GM23248 (cell line): ENCODE measurements around the gene CIRBP. TPM values are rescaled to one million over a fixed set of nuclear protein-coding genes. Genes with fewer than 3 reads are reported as not detected.
A peak's percentile ranks its signal among the peaks of the same experiment; 100 is the strongest.

Source experiments
- DNase-seq: peaks from one replicate; pipeline ENCODE4 v3.0.0-alpha.2; 2015
- H2AFZ ChIP-seq: fragments of 200-600 bp; sonication (generic); 2 replicates; pipeline ENCODE4 v1.6.1; 2016; ENCODE audit warnings: antibody characterized with exemption
- H3F3A ChIP-seq: fragments of 200-600 bp; sonication (generic); 2 replicates; pipeline ENCODE4 v1.6.1; 2016; ENCODE audit warnings: mild to moderate bottlenecking, antibody characterized with exemption, mixed run types; ENCODE audit not compliant: insufficient read depth
- H3K27ac ChIP-seq: fragments of 200-600 bp; sonication (generic); 2 replicates; pipeline ENCODE4 v1.5.1; 2016; ENCODE audit warnings: mild to moderate bottlenecking
- H3K27me3 ChIP-seq: fragments of 200-600 bp; sonication (generic); replicated peaks from 2 replicates; pipeline ENCODE4 v1.6.1; 2016; ENCODE audit warnings: mild to moderate bottlenecking; ENCODE audit not compliant: insufficient read depth
- H3K36me3 ChIP-seq: fragments of 200-600 bp; sonication (generic); 2 replicates; pipeline ENCODE4 v1.6.1; 2016; ENCODE audit warnings: low read depth, mild to moderate bottlenecking
- H3K4me1 ChIP-seq: fragments of 200-600 bp; sonication (generic); 2 replicates; pipeline ENCODE4 v1.6.1; 2016; ENCODE audit warnings: mild to moderate bottlenecking; ENCODE audit not compliant: insufficient read depth
- H3K4me2 ChIP-seq: fragments of 200-600 bp; sonication (generic); one replicate; pipeline ENCODE4 v1.6.1; 2016; ENCODE audit warnings: mild to moderate bottlenecking; ENCODE audit not compliant: unreplicated experiment
- H3K4me3 ChIP-seq: fragments of 200-600 bp; sonication (generic); 2 replicates; pipeline ENCODE4 v1.5.1; 2016; ENCODE audit warnings: mild to moderate bottlenecking
- H3K79me2 ChIP-seq: fragments of 200-600 bp; sonication (generic); 2 replicates; pipeline ENCODE4 v1.6.1; 2016; ENCODE audit warnings: mild to moderate bottlenecking; ENCODE audit not compliant: insufficient read depth
- H3K9ac ChIP-seq: fragments of 200-600 bp; sonication (generic); 2 replicates; pipeline ENCODE4 v1.6.1; 2016; ENCODE audit warnings: mild to moderate bottlenecking
- H3K9me2 ChIP-seq: fragments of 200-600 bp; sonication (generic); 2 replicates; pipeline ENCODE4 v1.6.1; 2016; ENCODE audit warnings: mixed run types, mild to moderate bottlenecking, moderate library complexity; ENCODE audit not compliant: insufficient read depth
- H3K9me3 ChIP-seq: fragments of 200-600 bp; sonication (generic); one replicate; pipeline ENCODE4 v1.6.1; 2017; ENCODE audit warnings: low read depth
- H4K20me1 ChIP-seq: fragments of 200-600 bp; sonication (generic); 2 replicates; pipeline ENCODE4 v1.6.0; 2016; ENCODE audit not compliant: insufficient read depth
- EZH2 ChIP-seq: fragments of 200-600 bp; sonication (generic); IDR thresholded peaks from 2 replicates; pipeline ENCODE4 v1.6.1; 2018; ENCODE audit warnings: antibody characterized with exemption, mild to moderate bottlenecking; ENCODE audit not compliant: insufficient read depth, poor library complexity, severe bottlenecking
- EZH2phosphoT487 ChIP-seq: fragments of 200-600 bp; sonication (generic); IDR thresholded peaks from 2 replicates; pipeline ENCODE4 v1.6.1; 2018; ENCODE audit warnings: antibody characterized with exemption, moderate library complexity, mild to moderate bottlenecking, low read depth; ENCODE audit not compliant: insufficient read depth
- WGBS, 2 experiments: methylation state at CpG; one replicate each; pipeline ENCODE4 v1.1.6; 2015 to 2017; ENCODE audit warnings: low lambda C conversion rate in 2 of 2, low coverage in 1 of 2; ENCODE audit errors: missing lambda C conversion rate in 2 of 2; 5-methylcytosine and 5-hydroxymethylcytosine counted together
- in situ Hi-C: fragments of 300-500 bp; cut with MboI; formaldehyde crosslinking; loops from 2 replicates; pipeline ENCODE4 v1.15.0; 2020
- polyA plus RNA-seq: library from polyadenylated mRNA; unstranded; fragments of >200 nt; fragmentation: Nextera tagmentation; extraction: Ambion mirVana; gene quantifications from 2 replicates; pipeline ENCODE4 v1.2.1, GENCODE V29; 2016
- total RNA-seq: library from RNA; depleted of rRNA; stranded (reverse); fragments of >200 nt; shearing (Covaris generic); gene quantifications from 2 replicates; pipeline ENCODE4 v1.2.3, GENCODE V29; 2014

The CIRBP gene
- total and polyA plus RNA-seq, 2 experiments from 2014 or later: 185 to 392 TPM

DNA sequence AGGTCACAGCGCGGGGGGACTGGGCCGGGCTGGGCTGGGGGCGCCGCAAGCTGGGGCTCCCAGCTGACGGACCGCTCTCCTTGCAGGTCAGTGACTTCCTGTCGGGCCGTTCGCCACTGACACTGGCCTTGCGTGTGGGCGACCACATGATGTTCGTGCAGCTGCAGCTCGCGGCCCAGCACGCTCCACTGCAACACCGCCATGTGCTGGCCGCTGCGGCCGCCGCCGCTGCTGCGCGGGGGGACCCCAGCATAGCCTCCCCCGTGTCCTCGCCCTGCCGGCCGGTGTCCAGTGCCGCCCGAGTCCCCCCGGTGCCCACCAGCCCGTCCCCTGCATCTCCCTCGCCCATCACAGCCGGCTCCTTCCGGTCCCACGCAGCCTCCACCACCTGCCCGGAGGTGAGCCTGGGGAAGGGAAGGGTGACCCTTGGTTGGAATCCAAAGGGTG is 15.0 kb upstream of the CIRBP start:
- Histone ChIP-seq H4K20me1 (no peaks in the 10 kb centered on the region), H3K4me3 (peak overlapping the region; percentile 85), H2AFZ (no peak overlapping the region), H3K79me2 (peaks cover 72% of the 10 kb centered on the region), H3K27ac (peak overlapping the region; percentile 98), H3K36me3 (peaks cover 43% of the 10 kb centered on the region), H3K9me2 (no peaks in the 10 kb centered on the region), H3K4me1 (peaks cover 29% of the 10 kb centered on the region), H3K4me2 (peak overlapping the region; percentile 87), H3K9ac (peak overlapping the region; percentile 99), H3K9me3 (no peaks in the 10 kb centered on the region), H3K27me3 (no peaks in the 10 kb centered on the region), H3F3A (peaks cover 38% of the 10 kb centered on the region)
- 90% methylated on average over 37 of the region's 37 CpGs; no CpG with 5 or more reads in 1 of the 2 experiments for WGBS, 2 experiments
- peak; percentile 43 for DNase-seq
- in situ Hi-C loops: no loop called here
- TF ChIP-seq EZH2: no peak
- no peak for TF ChIP-seq EZH2phosphoT487

DNA sequence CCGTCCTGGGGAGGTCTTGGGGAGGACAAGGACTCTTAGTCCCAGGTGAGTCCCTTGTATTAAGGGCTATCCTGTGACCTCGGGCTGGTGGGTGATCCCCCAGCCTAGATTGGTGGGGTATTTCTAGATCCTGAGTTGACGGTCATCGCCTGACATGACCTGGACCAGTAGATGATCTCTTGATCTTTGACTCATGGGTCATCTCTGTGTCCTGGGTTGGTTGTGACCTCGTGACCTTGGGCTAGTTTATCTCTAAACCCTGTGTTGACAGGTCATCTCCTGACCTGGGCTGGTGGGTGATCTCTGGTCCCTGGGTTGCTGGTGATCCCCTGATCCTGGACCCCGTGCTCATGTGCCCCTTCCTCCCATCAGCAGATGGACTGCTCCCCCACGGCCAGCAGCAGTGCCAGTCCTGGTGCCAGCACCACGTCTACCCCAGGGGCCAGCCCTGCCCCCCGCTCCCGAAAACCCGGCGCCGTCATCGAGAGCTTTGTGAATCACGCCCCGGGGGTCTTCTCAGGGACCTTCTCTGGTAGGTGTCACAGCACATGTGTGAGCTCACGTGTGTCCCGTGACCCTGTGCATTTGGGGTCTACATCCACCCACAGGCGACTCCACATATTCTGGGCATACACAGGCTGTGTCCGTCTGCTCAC is 14.5 kb upstream of the CIRBP start:
- peak; percentile 13 for DNase-seq
- in situ Hi-C loops: no loop called here
- H3K4me3 ChIP-seq: no peak overlapping the region
- H2AFZ ChIP-seq: no peak overlapping the region
- peak overlapping the region; percentile 98 for H3K27ac ChIP-seq
- peaks cover 32% of the 10 kb centered on the region for H3K4me1 ChIP-seq
- peaks cover 43% of the 10 kb centered on the region for H3K36me3 ChIP-seq
- H4K20me1 ChIP-seq: no peaks in the 10 kb centered on the region
- WGBS, 2 experiments: 86 to 88% methylated on average over 20 of the region's 20 CpGs
- no peak overlapping the region for H3K4me2 ChIP-seq
- TF ChIP-seq EZH2phosphoT487 (no peak), EZH2 (no peak)
- no peaks in the 10 kb centered on the region for H3K27me3 ChIP-seq
- peak overlapping the region; percentile 99 for H3K9ac ChIP-seq
- H3K9me2 ChIP-seq: no peaks in the 10 kb centered on the region
- peaks cover 72% of the 10 kb centered on the region for H3K79me2 ChIP-seq
- peaks cover 42% of the 10 kb centered on the region for H3F3A ChIP-seq
- no peaks in the 10 kb centered on the region for H3K9me3 ChIP-seq

DNA sequence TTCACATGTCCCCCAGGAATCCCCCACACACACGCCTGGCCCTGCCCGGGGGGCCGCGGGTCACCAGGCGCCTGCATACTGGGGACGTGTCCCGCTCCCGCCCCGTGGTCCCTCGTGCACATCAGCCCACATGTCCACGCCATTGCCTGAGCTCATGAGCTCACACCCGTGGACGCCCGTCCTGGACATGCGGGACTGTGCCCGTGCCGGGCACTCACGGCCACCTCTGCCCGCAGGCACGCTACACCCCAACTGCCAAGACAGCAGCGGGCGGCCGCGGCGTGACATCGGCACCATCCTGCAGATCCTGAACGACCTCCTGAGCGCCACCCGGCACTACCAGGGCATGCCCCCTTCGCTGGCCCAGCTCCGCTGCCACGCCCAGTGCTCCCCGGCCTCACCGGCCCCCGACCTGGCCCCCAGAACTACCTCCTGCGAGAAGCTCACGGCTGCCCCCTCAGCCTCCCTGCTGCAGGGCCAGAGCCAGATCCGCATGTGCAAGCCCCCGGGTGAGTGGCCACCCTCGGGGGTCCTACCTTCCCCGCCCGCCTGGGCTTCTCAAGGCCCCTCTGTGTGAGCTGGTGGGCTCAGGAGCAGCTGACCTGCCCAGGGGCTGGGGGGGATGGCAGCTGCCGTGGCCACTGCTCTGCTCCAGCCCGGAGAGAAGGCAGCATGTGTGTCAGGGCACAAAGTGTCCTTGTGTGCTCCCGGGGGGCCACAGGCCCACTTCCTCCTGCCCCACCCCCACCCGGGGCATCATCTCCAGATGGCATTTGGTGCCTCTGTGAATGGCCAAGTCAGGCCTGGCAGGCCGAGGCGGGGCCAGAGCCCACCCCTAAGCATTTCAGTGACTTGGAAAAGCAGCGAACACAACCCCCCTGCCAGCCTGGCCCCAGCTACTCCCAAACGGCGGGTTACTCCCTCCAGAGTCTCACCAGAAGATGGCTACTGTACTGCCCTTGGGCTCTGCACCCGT is 13.7 kb upstream of the CIRBP start:
- 86 to 88% methylated on average over 19 to 50 of the region's 52 CpGs for WGBS, 2 experiments
- Histone ChIP-seq H3K27me3 (no peaks in the 10 kb centered on the region), H3K9me2 (no peaks in the 10 kb centered on the region), H3F3A (peaks cover 45% of the 10 kb centered on the region), H2AFZ (no peak overlapping the region), H3K79me2 (peaks cover 69% of the 10 kb centered on the region), H3K36me3 (peaks cover 40% of the 10 kb centered on the region), H3K4me1 (peaks cover 38% of the 10 kb centered on the region), H4K20me1 (no peaks in the 10 kb centered on the region), H3K4me3 (no peak overlapping the region), H3K9me3 (no peaks in the 10 kb centered on the region), H3K9ac (peak overlapping the region; percentile 99), H3K4me2 (no peak overlapping the region), H3K27ac (peak overlapping the region; percentile 98)
- DNase-seq: peak; percentile 31
- in situ Hi-C loops: no loop called here
- no peak for TF ChIP-seq EZH2phosphoT487
- TF ChIP-seq EZH2: no peak

DNA sequence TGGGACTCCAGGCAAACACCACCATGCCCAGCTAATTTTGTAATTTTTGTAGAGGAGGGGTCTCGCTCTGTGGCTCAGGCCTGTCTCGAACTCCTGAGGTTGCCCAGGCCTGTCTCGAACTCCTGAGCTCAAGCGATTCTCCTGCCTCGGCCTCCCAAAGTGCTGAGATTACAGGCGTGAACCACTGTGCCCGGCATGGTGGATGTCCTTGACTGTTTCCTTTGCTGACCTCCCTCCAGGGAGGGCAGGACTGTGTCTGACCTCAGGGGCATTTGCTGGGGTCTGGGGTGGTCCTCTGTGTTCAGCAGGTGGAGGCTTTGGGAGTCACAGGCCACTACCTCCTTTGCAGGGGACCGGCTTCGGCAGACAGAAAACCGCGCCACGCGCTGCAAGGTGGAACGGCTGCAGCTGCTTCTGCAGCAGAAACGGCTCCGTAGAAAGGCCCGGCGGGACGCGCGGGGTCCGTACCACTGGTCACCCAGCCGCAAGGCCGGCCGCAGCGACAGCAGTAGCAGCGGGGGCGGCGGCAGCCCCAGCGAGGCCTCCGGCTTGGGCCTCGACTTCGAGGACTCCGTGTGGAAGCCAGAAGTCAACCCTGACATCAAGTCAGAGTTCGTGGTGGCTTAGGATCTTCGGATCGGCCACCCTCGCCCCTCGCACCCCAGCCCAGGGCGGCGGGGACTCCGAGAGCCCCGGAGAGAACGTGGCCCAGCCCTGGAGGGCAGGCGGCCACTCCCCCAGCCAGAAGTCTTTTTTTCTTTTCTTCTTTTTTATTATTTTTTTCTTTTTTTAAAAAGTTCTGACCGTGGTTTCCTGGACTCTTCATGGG is 12.3 kb upstream of the CIRBP start:
- Histone ChIP-seq H2AFZ (no peak overlapping the region), H3K9ac (peak overlapping the region; percentile 94), H3K79me2 (peaks cover 56% of the 10 kb centered on the region), H3K9me2 (no peaks in the 10 kb centered on the region), H3F3A (peaks cover 45% of the 10 kb centered on the region), H3K27me3 (no peaks in the 10 kb centered on the region), H3K4me3 (no peak overlapping the region), H4K20me1 (no peaks in the 10 kb centered on the region), H3K27ac (peak overlapping the region; percentile 98), H3K9me3 (no peaks in the 10 kb centered on the region), H3K4me2 (peak overlapping the region; percentile 36), H3K4me1 (peaks cover 44% of the 10 kb centered on the region), H3K36me3 (peaks cover 35% of the 10 kb centered on the region)
- 87 to 91% methylated on average over 26 to 46 of the region's 46 CpGs for WGBS, 2 experiments
- in situ Hi-C loops: no loop called here
- no peak for TF ChIP-seq EZH2
- no peak for TF ChIP-seq EZH2phosphoT487
- peak; percentile 23 for DNase-seq
